IPS-18c (cell line): ENCODE data around the gene CHRM2.

Experiments used
- H3K4me3 ChIP-seq: 2 replicates; pipeline ENCODE4 v1.7.0; 2013; ENCODE audit warnings: low read depth, mild to moderate bottlenecking, low read length, moderate library complexity; ENCODE audit not compliant: insufficient read depth
- H3K9me3 ChIP-seq: one replicate; pipeline ENCODE4 v1.6.1; 2013; ENCODE audit warnings: mild to moderate bottlenecking, low read length, moderate library complexity; ENCODE audit not compliant: control insufficient read depth, insufficient read depth

Gene CHRM2

DNA sequence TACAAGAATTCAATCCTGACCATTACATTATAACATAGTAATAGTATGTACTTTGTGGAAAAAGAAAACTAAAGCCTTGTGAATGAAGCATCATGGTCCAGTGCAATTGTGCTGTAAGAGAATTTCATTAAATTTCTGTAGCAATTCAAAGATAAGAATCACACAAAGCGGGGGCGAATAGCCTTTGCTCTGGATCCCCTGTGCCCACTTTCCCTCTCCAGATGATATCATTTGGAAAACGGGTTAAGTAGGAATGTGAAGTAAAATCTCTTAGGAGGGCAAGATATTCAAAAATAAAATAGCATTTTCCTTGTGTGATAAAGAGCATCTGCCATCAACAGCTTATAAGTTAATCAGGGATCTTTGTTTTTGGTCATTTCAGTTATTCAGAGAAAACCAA is 177.1 kb downstream of the CHRM2 start:
- Histone ChIP-seq H3K9me3 (no peaks in the 10 kb centered on the region), H3K4me3 (no peak overlapping the region)

DNA sequence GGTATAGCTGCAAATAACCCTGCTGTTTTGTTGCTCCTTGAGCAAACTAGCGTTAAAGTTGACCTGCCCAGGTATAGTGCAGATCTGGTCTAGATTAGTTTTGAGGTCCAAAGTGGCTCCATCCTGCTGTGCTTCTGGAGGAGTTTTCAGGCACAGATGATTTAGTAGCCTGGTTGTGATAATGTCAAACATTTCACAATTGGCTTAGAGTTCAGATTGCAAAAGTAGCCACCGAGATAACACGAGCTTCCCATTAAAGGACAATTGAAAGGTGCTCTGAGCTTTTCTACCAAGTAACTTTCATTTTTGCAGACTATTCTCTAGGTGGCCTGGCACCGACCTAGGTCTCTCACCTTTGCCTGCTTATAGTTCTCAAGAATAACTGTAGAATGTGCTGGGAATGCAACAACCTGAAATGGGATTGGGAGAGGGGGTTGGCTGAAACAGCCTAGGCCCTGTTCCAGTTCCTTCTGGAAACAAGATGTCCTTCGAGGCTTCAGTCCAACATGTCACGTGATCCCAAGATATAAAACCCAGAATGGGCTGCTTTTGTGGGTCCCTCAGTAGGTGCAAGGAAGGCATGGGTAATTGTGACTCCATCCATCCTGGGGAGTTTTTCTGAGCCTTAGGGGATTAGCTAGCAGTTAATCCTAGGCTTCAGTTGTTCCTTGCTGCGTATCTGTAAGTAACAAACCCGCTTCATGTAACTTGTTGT is 201.0 kb downstream of the CHRM2 start:
- H3K9me3 ChIP-seq = no peaks in the 10 kb centered on the region
- no peak overlapping the region for H3K4me3 ChIP-seq
